ENCODE results near the gene PSAT1. TPM values are rescaled to one million over a fixed set of nuclear protein-coding genes. Genes with fewer than 3 reads are reported as not detected.

PSAT1 gene
- total RNA-seq, 1 experiment from 2014 or later: 112 TPM

DNA sequence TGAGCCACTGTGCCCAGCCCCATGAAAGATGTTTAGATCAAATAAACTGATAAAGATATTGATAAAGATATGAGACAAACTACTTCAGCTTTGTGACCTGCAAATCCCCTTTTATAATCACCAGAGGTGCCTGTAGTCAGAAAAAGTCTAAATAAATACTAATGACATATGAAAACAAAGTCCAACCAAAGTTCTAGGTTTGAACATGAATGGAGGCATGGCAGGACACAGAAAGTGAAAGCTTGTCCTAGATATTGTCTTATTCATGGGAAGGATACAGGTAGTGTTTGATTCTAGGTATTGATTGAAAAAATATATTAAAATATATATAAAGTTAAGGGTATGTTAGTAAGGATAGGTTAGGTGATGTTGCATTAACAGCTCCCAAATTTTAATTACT is 24.6 kb upstream of the PSAT1 start:
- Mint-ChIP-seq H3K4me3 (ENCODE audit: unreplicated experiment) (no peak overlapping the region), H3K27ac (ENCODE audit: unreplicated experiment) (no peak overlapping the region), H3K9me3 (ENCODE audit: unreplicated experiment) (no peaks in the 10 kb centered on the region), H3K36me3 (ENCODE audit: insufficient read depth, unreplicated experiment) (peaks cover 10% of the 10 kb centered on the region), H3K4me1 (ENCODE audit: low read depth, unreplicated experiment) (peaks cover 7% of the 10 kb centered on the region), H3K27me3 (ENCODE audit: insufficient read depth, unreplicated experiment) (no peaks in the 10 kb centered on the region)
- ChIA-PET CTCF (no interaction called here), POLR2A (no interaction called here)
- intact Hi-C loops (cut with micrococcal nuclease; ENCODE audit: unreplicated experiment): no loop called here
- no peaks in the 10 kb centered on the region for H3K27me3 ChIP-seq (replicated peaks; ENCODE audit: control insufficient read depth, insufficient read depth, low read length)
- H3K4me1 ChIP-seq: no peaks in the 10 kb centered on the region
- no peak for DNase-seq
- H3K36me3 ChIP-seq (ENCODE audit: control insufficient read depth, insufficient read depth, low read length): no peaks in the 10 kb centered on the region
- BruUV-seq (replicated peaks): no TSS peak
- no peak overlapping the region for H3K4me3 ChIP-seq (ENCODE audit: low read depth, low read length)
- TF ChIP-seq, protein P1, sequence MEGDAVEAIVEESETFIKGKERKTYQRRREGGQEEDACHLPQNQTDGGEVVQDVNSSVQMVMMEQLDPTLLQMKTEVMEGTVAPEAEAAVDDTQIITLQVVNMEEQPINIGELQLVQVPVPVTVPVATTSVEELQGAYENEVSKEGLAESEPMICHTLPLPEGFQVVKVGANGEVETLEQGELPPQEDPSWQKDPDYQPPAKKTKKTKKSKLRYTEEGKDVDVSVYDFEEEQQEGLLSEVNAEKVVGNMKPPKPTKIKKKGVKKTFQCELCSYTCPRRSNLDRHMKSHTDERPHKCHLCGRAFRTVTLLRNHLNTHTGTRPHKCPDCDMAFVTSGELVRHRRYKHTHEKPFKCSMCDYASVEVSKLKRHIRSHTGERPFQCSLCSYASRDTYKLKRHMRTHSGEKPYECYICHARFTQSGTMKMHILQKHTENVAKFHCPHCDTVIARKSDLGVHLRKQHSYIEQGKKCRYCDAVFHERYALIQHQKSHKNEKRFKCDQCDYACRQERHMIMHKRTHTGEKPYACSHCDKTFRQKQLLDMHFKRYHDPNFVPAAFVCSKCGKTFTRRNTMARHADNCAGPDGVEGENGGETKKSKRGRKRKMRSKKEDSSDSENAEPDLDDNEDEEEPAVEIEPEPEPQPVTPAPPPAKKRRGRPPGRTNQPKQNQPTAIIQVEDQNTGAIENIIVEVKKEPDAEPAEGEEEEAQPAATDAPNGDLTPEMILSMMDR (IDR thresholded peaks at IDR 0.05; ENCODE audit: insufficient read depth in 1 of 2, low read depth in 1 of 2, low read length in 1 of 2, severe bottlenecking in 1 of 2, unreplicated experiment in 1 of 2): no peak
- H3K9me3 ChIP-seq: no peaks in the 10 kb centered on the region

DNA sequence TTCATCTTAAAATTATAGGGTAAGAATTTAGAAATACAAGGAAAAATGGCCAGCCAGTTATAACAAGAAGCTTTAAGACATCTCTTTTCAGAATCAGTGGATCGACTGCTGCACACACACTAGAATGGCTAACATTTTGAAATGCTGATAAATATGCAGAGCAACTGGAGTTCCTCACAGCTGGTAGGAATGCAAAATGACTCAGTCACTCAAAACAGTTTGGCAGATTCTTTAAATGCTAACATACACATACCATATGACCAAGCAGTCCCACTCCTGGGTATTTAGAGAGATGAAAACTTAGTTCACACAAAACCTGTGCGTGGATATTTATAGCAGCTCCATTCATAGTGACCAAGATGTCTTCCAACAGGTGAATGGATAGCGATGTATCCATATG is 23.2 kb upstream of the PSAT1 start:
- no peak for DNase-seq
- Histone ChIP-seq H3K9me3 (no peaks in the 10 kb centered on the region), H3K4me3 (ENCODE audit: low read depth, low read length) (no peak overlapping the region), H3K4me1 (no peaks in the 10 kb centered on the region), H3K27me3 (replicated peaks; ENCODE audit: control insufficient read depth, insufficient read depth, low read length) (no peaks in the 10 kb centered on the region), H3K36me3 (ENCODE audit: control insufficient read depth, insufficient read depth, low read length) (no peaks in the 10 kb centered on the region)
- no peaks in the 10 kb centered on the region for H3K9me3 Mint-ChIP-seq (ENCODE audit: unreplicated experiment)
- H3K4me1 Mint-ChIP-seq (ENCODE audit: low read depth, unreplicated experiment): no peaks in the 10 kb centered on the region
- TF ChIP-seq, protein P1 (IDR thresholded peaks at IDR 0.05; ENCODE audit: insufficient read depth in 1 of 2, low read depth in 1 of 2, low read length in 1 of 2, severe bottlenecking in 1 of 2, unreplicated experiment in 1 of 2): no peak
- no peaks in the 10 kb centered on the region for H3K27me3 Mint-ChIP-seq (ENCODE audit: insufficient read depth, unreplicated experiment)
- no TSS peak for BruUV-seq (replicated peaks)
- CTCF ChIA-PET: no interaction called here
- peaks cover 5% of the 10 kb centered on the region for H3K36me3 Mint-ChIP-seq (ENCODE audit: insufficient read depth, unreplicated experiment)
- no peak overlapping the region for H3K27ac Mint-ChIP-seq (ENCODE audit: unreplicated experiment)
- POLR2A ChIA-PET: no interaction called here
- no peak overlapping the region for H3K4me3 Mint-ChIP-seq (ENCODE audit: unreplicated experiment)
- intact Hi-C loops (cut with micrococcal nuclease; ENCODE audit: unreplicated experiment): no loop called here

DNA sequence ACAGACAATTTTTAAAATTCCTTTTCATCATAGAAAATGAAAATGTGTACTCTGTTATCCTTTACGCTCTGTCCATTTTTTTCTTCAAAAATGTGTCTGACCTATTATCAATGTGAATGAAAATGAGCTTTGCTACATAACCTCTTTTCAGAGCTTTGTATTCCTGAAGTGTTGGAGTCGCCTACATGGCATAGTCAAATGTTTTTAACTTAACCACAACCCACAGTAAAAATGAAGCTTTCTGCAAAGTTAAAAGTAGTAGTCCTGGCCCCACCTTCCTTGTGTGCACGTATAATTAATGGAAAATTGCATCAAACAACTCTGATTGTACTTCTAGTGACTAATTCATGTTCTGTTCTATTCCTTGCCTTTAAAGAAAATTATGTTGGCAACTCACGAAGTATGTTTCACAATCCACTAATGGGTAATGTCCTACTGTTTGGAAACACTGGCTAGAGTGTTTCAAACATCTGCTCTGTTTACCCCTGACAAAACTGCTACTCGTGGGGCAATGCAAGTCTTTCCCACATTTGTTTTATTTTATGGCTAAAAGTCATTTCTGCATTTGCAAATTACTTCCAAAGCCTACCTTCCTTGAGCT is 18.6 kb upstream of the PSAT1 start:
- Histone ChIP-seq H3K4me3 (ENCODE audit: low read depth, low read length) (no peak overlapping the region), H3K27me3 (replicated peaks; ENCODE audit: control insufficient read depth, insufficient read depth, low read length) (no peaks in the 10 kb centered on the region), H3K36me3 (ENCODE audit: control insufficient read depth, insufficient read depth, low read length) (no peaks in the 10 kb centered on the region), H3K9me3 (no peaks in the 10 kb centered on the region), H3K4me1 (no peaks in the 10 kb centered on the region)
- CTCF ChIA-PET: no interaction called here
- TF ChIP-seq, protein P1 (IDR thresholded peaks at IDR 0.05; ENCODE audit: insufficient read depth in 1 of 2, low read depth in 1 of 2, low read length in 1 of 2, severe bottlenecking in 1 of 2, unreplicated experiment in 1 of 2): no peak
- H3K4me3 Mint-ChIP-seq (ENCODE audit: unreplicated experiment): no peak overlapping the region
- H3K9me3 Mint-ChIP-seq (ENCODE audit: unreplicated experiment): no peaks in the 10 kb centered on the region
- POLR2A ChIA-PET: no interaction called here
- no peaks in the 10 kb centered on the region for H3K27me3 Mint-ChIP-seq (ENCODE audit: insufficient read depth, unreplicated experiment)
- no TSS peak for BruUV-seq (replicated peaks)
- no peak for DNase-seq
- no peak overlapping the region for H3K27ac Mint-ChIP-seq (ENCODE audit: unreplicated experiment)
- H3K36me3 Mint-ChIP-seq (ENCODE audit: insufficient read depth, unreplicated experiment): no peaks in the 10 kb centered on the region
- intact Hi-C loops (cut with micrococcal nuclease; ENCODE audit: unreplicated experiment): no loop called here
- H3K4me1 Mint-ChIP-seq (ENCODE audit: low read depth, unreplicated experiment): no peaks in the 10 kb centered on the region

Measured in Caco-2 (cell line).